Muscle of leg (tissue), 11 donors: ENCODE measurements around the gene NALF2. TPM values are rescaled to one million over a fixed set of nuclear protein-coding genes. Genes with fewer than 3 reads are reported as not detected.

Source experiments
- DNase-seq: peaks from one replicate; pipeline ENCODE4 v3.0.0; 2013
- H3K27ac ChIP-seq: one replicate; pipeline ENCODE4 v1.5.1; 2013; ENCODE audit warnings: mild to moderate bottlenecking, low read length, control low read depth
- H3K27me3 ChIP-seq: one replicate; pipeline ENCODE4 v1.6.1; 2013; ENCODE audit warnings: low read length; ENCODE audit not compliant: control insufficient read depth, insufficient read depth
- H3K36me3 ChIP-seq: one replicate; pipeline ENCODE4 v1.6.1; 2013; ENCODE audit warnings: low read length; ENCODE audit not compliant: control insufficient read depth, insufficient read depth
- H3K4me1 ChIP-seq: one replicate; pipeline ENCODE4 v1.6.1; 2013; ENCODE audit warnings: low read length; ENCODE audit not compliant: control insufficient read depth, insufficient read depth
- H3K4me3 ChIP-seq: one replicate; pipeline ENCODE4 v1.5.1; 2013; ENCODE audit warnings: low read length, control low read depth
- H3K9me3 ChIP-seq: replicated peaks from 2 replicates; pipeline ENCODE4 v1.6.1; 2013; ENCODE audit warnings: low read depth, low read length; ENCODE audit not compliant: control insufficient read depth
- WGBS: methylation state at CpG from one replicate; pipeline ENCODE4 v1.1.5; 2013; ENCODE audit warnings: missing lambda C conversion rate; ENCODE audit not compliant: insufficient coverage; 5-methylcytosine and 5-hydroxymethylcytosine counted together
- polyA plus RNA-seq, 8 donors: library from polyadenylated mRNA; unstranded; fragments of 120-200 nt; gene quantifications; one replicate each; pipeline versions ENCODE4 v1.2.1 to v1.2.3, GENCODE V29; 2013; ENCODE audit warnings: inconsistent platforms in 1 of 8, low replicate concordance in 1 of 8; ENCODE audit not compliant: insufficient read length in 8 of 8, insufficient read depth in 1 of 8
- total RNA-seq: library from RNA; stranded (reverse); fragments of 120-200 nt; gene quantifications from one replicate; pipeline ENCODE4 v1.2.4, GENCODE V29; 2013

NALF2 gene
- total and polyA plus RNA-seq, 9 donors: 0.31 to 1.2 (median 1.0) TPM

GRCh38 chrX:69524781-69525363, 20.7 kb downstream of the NALF2 start:
- H3K36me3 ChIP-seq: no peaks in the 10 kb centered on the region
- H3K4me3 ChIP-seq: no peak overlapping the region
- peaks cover 3% of the 10 kb centered on the region for H3K4me1 ChIP-seq
- WGBS: 40% methylated on average over 1 of the region's 7 CpGs
- no peak for DNase-seq
- H3K27ac ChIP-seq: no peak overlapping the region
- H3K27me3 ChIP-seq: peaks cover 35% of the 10 kb centered on the region
- no peaks in the 10 kb centered on the region for H3K9me3 ChIP-seq

- no peak for DNase-seq
- H3K4me3 ChIP-seq: no peak overlapping the region
- no peaks in the 10 kb centered on the region for H3K9me3 ChIP-seq
- WGBS: 82% methylated on average over 6 of the region's 7 CpGs
- H3K27me3 ChIP-seq: peaks cover 12% of the 10 kb centered on the region
- no peak overlapping the region for H3K27ac ChIP-seq
- no peaks in the 10 kb centered on the region for H3K36me3 ChIP-seq
- no peaks in the 10 kb centered on the region for H3K4me1 ChIP-seq
Observed at GRCh38 chrX:69530306-69530705, 26.2 kb downstream of the NALF2 start.

- no peaks in the 10 kb centered on the region for H3K36me3 ChIP-seq
- H3K27ac ChIP-seq: no peak overlapping the region
- no peak overlapping the region for H3K4me3 ChIP-seq
- peaks cover 16% of the 10 kb centered on the region for H3K27me3 ChIP-seq
- no peaks in the 10 kb centered on the region for H3K9me3 ChIP-seq
- WGBS: 73% methylated on average over 6 of the region's 8 CpGs
- no peak for DNase-seq
- H3K4me1 ChIP-seq: no peaks in the 10 kb centered on the region
Observed at GRCh38 chrX:69531031-69531755, 27.1 kb downstream of the NALF2 start.

GRCh38 chrX:69535661-69536060, 31.5 kb downstream of the NALF2 start:
- Histone ChIP-seq H3K27me3 (peaks cover 30% of the 10 kb centered on the region), H3K4me1 (peaks cover 10% of the 10 kb centered on the region), H3K36me3 (no peaks in the 10 kb centered on the region), H3K9me3 (no peaks in the 10 kb centered on the region), H3K27ac (no peak overlapping the region), H3K4me3 (no peak overlapping the region)
- DNase-seq: no peak
- 20% methylated on average over 1 of the region's 2 CpGs for WGBS

GRCh38 chrX:69538321-69538876, 34.3 kb downstream of the NALF2 start:
- DNase-seq: peak; percentile 81

GRCh38 chrX:69539437-69539836, 35.3 kb downstream of the NALF2 start:
- WGBS: 79% methylated on average over 1 of the region's 4 CpGs
- Histone ChIP-seq H3K36me3 (no peaks in the 10 kb centered on the region), H3K4me3 (no peak overlapping the region), H3K27ac (no peak overlapping the region), H3K27me3 (peaks cover 32% of the 10 kb centered on the region), H3K4me1 (peaks cover 10% of the 10 kb centered on the region), H3K9me3 (no peaks in the 10 kb centered on the region)
- DNase-seq: no peak

More at GRCh38 chrX:69538321-69538876, 34.3 kb downstream of the NALF2 start:
- no peaks in the 10 kb centered on the region for H3K36me3 ChIP-seq
- H3K27me3 ChIP-seq: peaks cover 33% of the 10 kb centered on the region
- H3K4me3 ChIP-seq: peak overlapping the region; percentile 42
- no peak overlapping the region for H3K27ac ChIP-seq
- H3K4me1 ChIP-seq: peaks cover 10% of the 10 kb centered on the region
- no peaks in the 10 kb centered on the region for H3K9me3 ChIP-seq
- WGBS: 21% methylated on average over 39 of the region's 45 CpGs

GRCh38 chrX:69541956-69542355, 37.8 kb downstream of the NALF2 start:
- Histone ChIP-seq H3K9me3 (peaks cover 5% of the 10 kb centered on the region), H3K27me3 (peaks cover 28% of the 10 kb centered on the region), H3K36me3 (no peaks in the 10 kb centered on the region), H3K4me3 (no peak overlapping the region), H3K4me1 (peaks cover 10% of the 10 kb centered on the region), H3K27ac (no peak overlapping the region)
- DNase-seq: no peak
- WGBS: 49% methylated on average over 2 of the region's 3 CpGs

GRCh38 chrX:69543572-69543971, 39.4 kb downstream of the NALF2 start:
- no peaks in the 10 kb centered on the region for H3K36me3 ChIP-seq
- peaks cover 10% of the 10 kb centered on the region for H3K4me1 ChIP-seq
- 88% methylated on average over 1 of the region's 3 CpGs for WGBS
- no peak overlapping the region for H3K4me3 ChIP-seq
- peaks cover 14% of the 10 kb centered on the region for H3K27me3 ChIP-seq
- H3K27ac ChIP-seq: no peak overlapping the region
- no peak for DNase-seq
- peaks cover 6% of the 10 kb centered on the region for H3K9me3 ChIP-seq

GRCh38 chrX:69546417-69546816, 42.3 kb downstream of the NALF2 start:
- H3K4me3 ChIP-seq: no peak overlapping the region
- H3K9me3 ChIP-seq: peaks cover 6% of the 10 kb centered on the region
- H3K36me3 ChIP-seq: no peaks in the 10 kb centered on the region
- peaks cover 5% of the 10 kb centered on the region for H3K27me3 ChIP-seq
- no peaks in the 10 kb centered on the region for H3K4me1 ChIP-seq
- WGBS: 55% methylated on average over 5 of the region's 8 CpGs
- DNase-seq: peak; percentile 10
- H3K27ac ChIP-seq: no peak overlapping the region

- no CpG with 5 or more reads among the region's 5 CpGs for WGBS
- no peak overlapping the region for H3K4me3 ChIP-seq
- no peak overlapping the region for H3K27ac ChIP-seq
- peaks cover 6% of the 10 kb centered on the region for H3K9me3 ChIP-seq
- H3K27me3 ChIP-seq: peaks cover 4% of the 10 kb centered on the region
- no peaks in the 10 kb centered on the region for H3K4me1 ChIP-seq
- no peaks in the 10 kb centered on the region for H3K36me3 ChIP-seq
- no peak for DNase-seq
Observed at GRCh38 chrX:69546978-69547377, 42.9 kb downstream of the NALF2 start.
